Aortic smooth muscle cell (primary cell): Measurements from ENCODE around the gene NPAS2. TPM values are rescaled to one million over a fixed set of nuclear protein-coding genes. Genes with fewer than 3 reads are reported as not detected.

Source experiments
- total RNA-seq: library from RNA; depleted of rRNA; stranded (reverse); fragments of >200 nt; gene quantifications from 2 replicates; pipeline ENCODE4 v1.2.3, GENCODE V29; 2014

The NPAS2 gene
- total RNA-seq, result 7.3 and 8.3 TPM in 2 replicates

GRCh38 chr2:100819370-100820272 is at the start of gene NPAS2:
TSS of gene NPAS2 (plus strand) at chr2:100820139. CDS start at chr2:100904755, 84,616 bp downstream.

GRCh38 chr2:101001691-101002561 is 182.0 kb downstream of the NPAS2 start, which contains the start of gene RPL31:
TSS of gene RPL31 (plus strand) at chr2:101002289. CDS start at chr2:101002702, 413 bp downstream.

Other genes starting within 250 kb of the NPAS2 start
- gene RPL31, start 182.2 kb downstream of the NPAS2 start, total RNA-seq, result 1,260 and 1,473 TPM in 2 replicates